ENCODE measurements around the gene CADM2.

Gene CADM2

GRCh38 chr3:85297291-85297690 is 338.5 kb downstream of the CADM2 start:
- TF ChIP-seq, protein P1, sequence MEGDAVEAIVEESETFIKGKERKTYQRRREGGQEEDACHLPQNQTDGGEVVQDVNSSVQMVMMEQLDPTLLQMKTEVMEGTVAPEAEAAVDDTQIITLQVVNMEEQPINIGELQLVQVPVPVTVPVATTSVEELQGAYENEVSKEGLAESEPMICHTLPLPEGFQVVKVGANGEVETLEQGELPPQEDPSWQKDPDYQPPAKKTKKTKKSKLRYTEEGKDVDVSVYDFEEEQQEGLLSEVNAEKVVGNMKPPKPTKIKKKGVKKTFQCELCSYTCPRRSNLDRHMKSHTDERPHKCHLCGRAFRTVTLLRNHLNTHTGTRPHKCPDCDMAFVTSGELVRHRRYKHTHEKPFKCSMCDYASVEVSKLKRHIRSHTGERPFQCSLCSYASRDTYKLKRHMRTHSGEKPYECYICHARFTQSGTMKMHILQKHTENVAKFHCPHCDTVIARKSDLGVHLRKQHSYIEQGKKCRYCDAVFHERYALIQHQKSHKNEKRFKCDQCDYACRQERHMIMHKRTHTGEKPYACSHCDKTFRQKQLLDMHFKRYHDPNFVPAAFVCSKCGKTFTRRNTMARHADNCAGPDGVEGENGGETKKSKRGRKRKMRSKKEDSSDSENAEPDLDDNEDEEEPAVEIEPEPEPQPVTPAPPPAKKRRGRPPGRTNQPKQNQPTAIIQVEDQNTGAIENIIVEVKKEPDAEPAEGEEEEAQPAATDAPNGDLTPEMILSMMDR (conservative IDR thresholded peaks at IDR 0.05; ENCODE audit: low read depth, low read length): no peak
- H3K4me3 ChIP-seq (IDR thresholded peaks at IDR 0.05; ENCODE audit: insufficient read depth, low read depth, low read length): no peak overlapping the region
- no peaks in the 10 kb centered on the region for H3K4me1 ChIP-seq (ENCODE audit: low read depth, poor library complexity, severe bottlenecking)
- H4K20me1 ChIP-seq (ENCODE audit: insufficient read depth): no peaks in the 10 kb centered on the region
- H3K4me2 ChIP-seq: no peak overlapping the region
- H3K79me2 ChIP-seq (ENCODE audit: insufficient read depth, low read depth): no peaks in the 10 kb centered on the region
- H3K27me3 ChIP-seq (ENCODE audit: insufficient read depth, low read depth): no peaks in the 10 kb centered on the region
- no peaks in the 10 kb centered on the region for H3K36me3 ChIP-seq (ENCODE audit: insufficient read depth)
- H3K27ac ChIP-seq: no peak overlapping the region
- no peak overlapping the region for H3K9ac ChIP-seq
- no peak overlapping the region for H2AFZ ChIP-seq (ENCODE audit: low read depth)

- Histone ChIP-seq H3K4me3 (IDR thresholded peaks at IDR 0.05; ENCODE audit: insufficient read depth, low read depth, low read length) (no peak overlapping the region), H3K27me3 (ENCODE audit: insufficient read depth, low read depth) (no peaks in the 10 kb centered on the region), H3K9ac (no peak overlapping the region), H2AFZ (ENCODE audit: low read depth) (no peak overlapping the region), H3K36me3 (ENCODE audit: insufficient read depth) (no peaks in the 10 kb centered on the region), H3K27ac (no peak overlapping the region), H3K79me2 (ENCODE audit: insufficient read depth, low read depth) (no peaks in the 10 kb centered on the region), H4K20me1 (ENCODE audit: insufficient read depth) (no peaks in the 10 kb centered on the region), H3K4me2 (no peak overlapping the region), H3K4me1 (ENCODE audit: low read depth, poor library complexity, severe bottlenecking) (no peaks in the 10 kb centered on the region)
- TF ChIP-seq, protein P1 (conservative IDR thresholded peaks at IDR 0.05; ENCODE audit: low read depth, low read length): no peak
Measured at GRCh38 chr3:85298032-85298431, 339.2 kb downstream of the CADM2 start.

DNA sequence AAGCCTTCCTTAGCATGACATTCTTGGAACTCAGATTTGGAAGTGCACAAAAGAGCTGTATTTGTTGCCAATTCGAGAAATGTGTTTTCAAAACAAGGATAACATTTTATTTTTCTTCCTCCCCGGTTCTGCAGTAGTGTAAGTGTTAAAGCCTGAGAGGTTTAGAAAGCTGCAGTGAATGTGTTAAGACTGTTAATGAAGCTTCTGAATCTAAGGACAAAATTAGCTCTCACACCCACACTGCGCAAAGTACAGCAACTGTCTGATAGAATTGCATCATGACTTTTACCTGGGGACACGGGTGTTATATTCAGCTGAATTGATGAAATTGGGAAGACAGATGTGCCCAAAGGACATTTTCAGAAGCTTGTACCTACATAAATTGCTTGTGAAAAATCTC is 344.4 kb downstream of the CADM2 start:
- no peaks in the 10 kb centered on the region for H3K4me1 ChIP-seq (ENCODE audit: low read depth, poor library complexity, severe bottlenecking)
- H4K20me1 ChIP-seq (ENCODE audit: insufficient read depth): no peaks in the 10 kb centered on the region
- no peak overlapping the region for H3K27ac ChIP-seq
- TF ChIP-seq, protein P1 (conservative IDR thresholded peaks at IDR 0.05; ENCODE audit: low read depth, low read length): no peak
- H2AFZ ChIP-seq (ENCODE audit: low read depth): no peak overlapping the region
- H3K36me3 ChIP-seq (ENCODE audit: insufficient read depth): no peaks in the 10 kb centered on the region
- no peak overlapping the region for H3K9ac ChIP-seq
- H3K27me3 ChIP-seq (ENCODE audit: insufficient read depth, low read depth): no peaks in the 10 kb centered on the region
- no peak overlapping the region for H3K4me3 ChIP-seq (IDR thresholded peaks at IDR 0.05; ENCODE audit: insufficient read depth, low read depth, low read length)
- no peaks in the 10 kb centered on the region for H3K79me2 ChIP-seq (ENCODE audit: insufficient read depth, low read depth)
- no peak overlapping the region for H3K4me2 ChIP-seq

DNA sequence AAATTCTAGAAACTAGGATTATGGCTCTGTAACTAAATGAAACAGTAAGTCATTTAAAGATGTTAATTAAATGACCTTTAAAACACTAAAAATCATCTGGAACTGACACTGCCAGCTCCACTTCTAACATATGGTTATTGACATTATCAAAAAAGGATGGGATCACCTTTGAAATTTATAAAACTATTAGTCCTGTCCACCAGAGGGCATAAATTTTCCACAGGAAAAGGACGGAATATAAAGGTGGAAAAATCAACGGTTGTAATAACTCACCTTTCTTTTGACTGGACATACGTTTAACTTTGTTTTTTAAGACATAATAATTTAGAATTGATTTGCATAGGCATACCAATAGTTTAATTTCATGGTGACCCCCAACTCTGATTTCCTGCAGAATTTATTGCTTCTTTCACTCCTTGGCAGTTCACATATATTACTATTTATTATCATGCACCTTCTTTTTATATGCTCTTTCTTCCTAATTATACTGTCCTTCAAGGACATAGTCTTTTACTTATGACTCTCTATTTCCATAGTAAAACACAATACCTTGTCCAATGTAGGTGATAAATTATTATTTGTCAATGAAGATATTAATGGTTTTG is 345.7 kb downstream of the CADM2 start:
- Histone ChIP-seq H3K4me1 (ENCODE audit: low read depth, poor library complexity, severe bottlenecking) (no peaks in the 10 kb centered on the region), H4K20me1 (ENCODE audit: insufficient read depth) (no peaks in the 10 kb centered on the region), H2AFZ (ENCODE audit: low read depth) (no peak overlapping the region), H3K4me2 (no peak overlapping the region), H3K9ac (no peak overlapping the region), H3K27ac (no peak overlapping the region), H3K4me3 (IDR thresholded peaks at IDR 0.05; ENCODE audit: insufficient read depth, low read depth, low read length) (no peak overlapping the region), H3K36me3 (ENCODE audit: insufficient read depth) (no peaks in the 10 kb centered on the region), H3K27me3 (ENCODE audit: insufficient read depth, low read depth) (no peaks in the 10 kb centered on the region), H3K79me2 (ENCODE audit: insufficient read depth, low read depth) (no peaks in the 10 kb centered on the region)
- TF ChIP-seq, protein P1 (conservative IDR thresholded peaks at IDR 0.05; ENCODE audit: low read depth, low read length): no peak

Measured in KMS-11 (cell line).